Liver (tissue), 3 donors: Measurements from ENCODE around the gene KRTAP9-9.

Experiments used
- FOXA1 ChIP-seq: IDR thresholded peaks from 2 replicates; pipeline ENCODE4 v1.6.1; 2016; ENCODE audit warnings: antibody characterized with exemption
- HNF4A ChIP-seq, 2 donors: conservative IDR thresholded peaks; 2 replicates each; pipeline ENCODE4 v1.6.1; 2016; ENCODE audit warnings: antibody characterized with exemption in 2 of 2, mild to moderate bottlenecking in 2 of 2
- NR2F2 ChIP-seq: IDR thresholded peaks from 2 replicates; pipeline ENCODE4 v1.6.1; 2016; ENCODE audit warnings: antibody characterized with exemption
- RAD21 ChIP-seq, 2 donors: IDR thresholded peaks; 2 replicates each; pipeline ENCODE4 v1.6.1; 2016; ENCODE audit warnings: antibody characterized with exemption in 2 of 2, mild to moderate bottlenecking in 2 of 2
- REST ChIP-seq: IDR thresholded peaks from 2 replicates; pipeline ENCODE4 v1.6.1; 2016; ENCODE audit warnings: antibody characterized with exemption, mild to moderate bottlenecking
- SP1 ChIP-seq: IDR thresholded peaks from 2 replicates; pipeline ENCODE4 v1.6.1; 2018; ENCODE audit warnings: antibody characterized with exemption, mild to moderate bottlenecking
- YY1 ChIP-seq: IDR thresholded peaks from 2 replicates; pipeline ENCODE4 v1.6.1; 2016; ENCODE audit warnings: antibody characterized with exemption, mild to moderate bottlenecking
- TF ChIP-seq, protein P1 (sequence below): fragments of 150-350 bp; IDR thresholded peaks from 2 replicates; pipeline ENCODE4 v1.5.1; 2017; ENCODE audit warnings: improper control_type of control experiment, low read depth, low read length; ENCODE audit not compliant: missing input control
- TF ChIP-seq, protein P2 (sequence below): IDR thresholded peaks from 2 replicates; pipeline ENCODE4 v1.6.1; 2016; ENCODE audit warnings: antibody characterized with exemption
- TF ChIP-seq, protein P3 (sequence below): IDR thresholded peaks from 2 replicates; pipeline ENCODE4 v1.6.1; 2016; ENCODE audit warnings: antibody characterized with exemption
- donor health status: healthy.
- donor health status: healthy.

GRCh38 chr17:41254861-41255260 lies 323 bp upstream of the KRTAP9-9 start:
- TF ChIP-seq, protein P1, sequence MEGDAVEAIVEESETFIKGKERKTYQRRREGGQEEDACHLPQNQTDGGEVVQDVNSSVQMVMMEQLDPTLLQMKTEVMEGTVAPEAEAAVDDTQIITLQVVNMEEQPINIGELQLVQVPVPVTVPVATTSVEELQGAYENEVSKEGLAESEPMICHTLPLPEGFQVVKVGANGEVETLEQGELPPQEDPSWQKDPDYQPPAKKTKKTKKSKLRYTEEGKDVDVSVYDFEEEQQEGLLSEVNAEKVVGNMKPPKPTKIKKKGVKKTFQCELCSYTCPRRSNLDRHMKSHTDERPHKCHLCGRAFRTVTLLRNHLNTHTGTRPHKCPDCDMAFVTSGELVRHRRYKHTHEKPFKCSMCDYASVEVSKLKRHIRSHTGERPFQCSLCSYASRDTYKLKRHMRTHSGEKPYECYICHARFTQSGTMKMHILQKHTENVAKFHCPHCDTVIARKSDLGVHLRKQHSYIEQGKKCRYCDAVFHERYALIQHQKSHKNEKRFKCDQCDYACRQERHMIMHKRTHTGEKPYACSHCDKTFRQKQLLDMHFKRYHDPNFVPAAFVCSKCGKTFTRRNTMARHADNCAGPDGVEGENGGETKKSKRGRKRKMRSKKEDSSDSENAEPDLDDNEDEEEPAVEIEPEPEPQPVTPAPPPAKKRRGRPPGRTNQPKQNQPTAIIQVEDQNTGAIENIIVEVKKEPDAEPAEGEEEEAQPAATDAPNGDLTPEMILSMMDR = no peak
- TF ChIP-seq REST (no peak), HNF4A (conservative IDR thresholded peaks at IDR 0.05) (no peak), YY1 (no peak), NR2F2 (no peak), FOXA1 (no peak), RAD21 (IDR thresholded peaks at IDR 0.05) (no peak), SP1 (no peak)
- TF ChIP-seq, protein P2, sequence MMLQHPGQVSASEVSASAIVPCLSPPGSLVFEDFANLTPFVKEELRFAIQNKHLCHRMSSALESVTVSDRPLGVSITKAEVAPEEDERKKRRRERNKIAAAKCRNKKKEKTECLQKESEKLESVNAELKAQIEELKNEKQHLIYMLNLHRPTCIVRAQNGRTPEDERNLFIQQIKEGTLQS = no peak
- TF ChIP-seq, protein P3, sequence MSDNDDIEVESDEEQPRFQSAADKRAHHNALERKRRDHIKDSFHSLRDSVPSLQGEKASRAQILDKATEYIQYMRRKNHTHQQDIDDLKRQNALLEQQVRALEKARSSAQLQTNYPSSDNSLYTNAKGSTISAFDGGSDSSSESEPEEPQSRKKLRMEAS = no peak
